HG02678 (cell line): ENCODE data around the gene PBX1.
A peak's percentile ranks its signal among the peaks of the same experiment; 100 is the strongest.

Source experiments
- ATAC-seq: cut with Tn5 transposase; IDR thresholded peaks from one replicate; pipeline ENCODE4 v1.9.1; 2021; ENCODE audit warnings: mild to moderate bottlenecking, moderate library complexity; ENCODE audit not compliant: unreplicated experiment

PBX1 gene

DNA sequence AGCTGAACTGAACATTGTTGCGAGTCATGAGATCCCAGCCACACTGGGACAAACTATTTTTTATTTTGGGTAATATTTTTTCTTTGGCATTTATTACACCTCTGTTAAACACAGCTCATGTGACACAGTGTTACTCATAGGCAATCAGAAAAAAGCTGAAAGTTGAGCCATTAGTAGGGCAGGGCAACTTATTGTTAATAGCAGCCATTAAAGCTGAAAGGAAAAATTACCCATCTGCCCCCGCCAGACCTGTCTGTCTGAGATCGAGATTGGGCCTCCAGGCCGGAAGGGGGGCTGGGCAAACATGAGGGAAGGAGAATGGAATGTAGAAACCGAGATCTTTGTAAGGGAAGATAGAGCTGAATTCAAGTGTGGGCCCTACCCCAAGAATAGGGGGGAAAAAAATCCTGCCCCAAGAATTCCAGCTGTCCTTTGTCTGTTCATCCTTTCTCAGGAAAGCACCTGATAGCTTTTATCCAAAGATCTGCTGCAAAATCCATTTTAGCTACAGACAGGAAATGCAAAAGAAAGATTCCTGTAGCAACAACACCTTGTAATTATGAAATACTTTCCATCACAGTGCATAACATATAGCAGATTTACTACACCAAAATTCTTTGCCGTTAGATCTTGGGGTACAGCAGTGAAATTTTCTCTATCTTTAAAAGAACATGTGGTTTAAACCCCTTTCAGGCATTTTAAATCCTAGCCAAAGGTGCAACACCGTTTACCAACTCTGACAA lies 212.8 kb downstream of the PBX1 start:
- ATAC-seq: no peak

DNA sequence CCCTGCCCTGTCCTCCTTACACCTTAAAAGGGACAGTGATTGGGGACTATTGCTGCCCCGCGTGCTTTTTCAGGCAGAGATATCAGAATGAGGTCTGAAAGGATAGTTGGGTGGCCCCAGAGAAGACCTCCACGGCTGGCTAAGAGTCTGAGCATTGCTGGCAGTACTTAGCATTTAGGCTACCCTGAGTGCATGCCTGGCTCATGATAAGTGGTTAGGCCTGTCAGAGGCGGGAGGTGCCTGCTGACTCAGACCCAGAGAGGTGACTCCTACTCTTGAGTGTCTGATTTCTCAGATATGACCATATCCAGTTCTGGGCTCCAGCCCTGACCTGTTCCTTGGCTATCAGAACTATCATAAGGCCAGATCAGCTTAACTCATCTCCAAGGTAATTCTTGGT lies 213.7 kb downstream of the PBX1 start:
- peak; percentile 91 for ATAC-seq

DNA sequence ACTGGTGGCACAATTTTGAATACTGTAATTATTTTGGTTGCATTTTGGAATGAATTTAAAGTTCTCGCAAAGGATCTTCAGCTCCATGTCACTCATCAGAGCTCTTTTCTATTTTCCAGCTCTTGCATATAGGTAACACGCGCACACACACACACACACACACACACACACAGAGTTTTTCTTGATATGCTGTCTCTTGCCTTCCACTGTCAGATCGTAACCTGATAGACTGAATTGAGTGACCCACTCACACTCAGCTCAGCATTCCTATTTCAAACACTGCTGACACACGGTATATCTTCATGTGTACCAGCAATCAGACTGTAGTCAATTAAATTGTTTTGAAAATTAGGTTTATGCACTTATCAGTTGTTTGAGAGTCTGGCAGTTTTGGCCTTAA lies 214.1 kb downstream of the PBX1 start:
- no peak for ATAC-seq

DNA sequence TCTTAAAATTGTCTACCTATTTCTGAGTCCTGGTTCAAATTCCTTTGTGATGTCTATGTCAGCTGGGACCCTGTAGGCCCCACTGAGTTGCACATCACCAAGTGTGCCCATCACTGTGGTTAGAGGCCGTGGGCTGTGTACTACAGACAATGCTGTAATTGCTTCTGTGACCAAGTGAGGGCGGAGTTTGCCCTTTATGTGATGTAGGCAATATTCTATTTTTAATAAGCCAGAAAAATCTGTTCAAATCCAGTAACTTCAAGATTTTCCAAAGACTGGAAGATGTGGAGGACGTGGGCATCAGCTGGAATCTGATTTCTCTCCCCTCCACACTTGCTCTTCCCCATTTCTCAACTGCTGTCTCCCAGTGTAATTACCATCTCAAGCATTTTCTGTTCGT lies 215.4 kb downstream of the PBX1 start:
- no peak for ATAC-seq

DNA sequence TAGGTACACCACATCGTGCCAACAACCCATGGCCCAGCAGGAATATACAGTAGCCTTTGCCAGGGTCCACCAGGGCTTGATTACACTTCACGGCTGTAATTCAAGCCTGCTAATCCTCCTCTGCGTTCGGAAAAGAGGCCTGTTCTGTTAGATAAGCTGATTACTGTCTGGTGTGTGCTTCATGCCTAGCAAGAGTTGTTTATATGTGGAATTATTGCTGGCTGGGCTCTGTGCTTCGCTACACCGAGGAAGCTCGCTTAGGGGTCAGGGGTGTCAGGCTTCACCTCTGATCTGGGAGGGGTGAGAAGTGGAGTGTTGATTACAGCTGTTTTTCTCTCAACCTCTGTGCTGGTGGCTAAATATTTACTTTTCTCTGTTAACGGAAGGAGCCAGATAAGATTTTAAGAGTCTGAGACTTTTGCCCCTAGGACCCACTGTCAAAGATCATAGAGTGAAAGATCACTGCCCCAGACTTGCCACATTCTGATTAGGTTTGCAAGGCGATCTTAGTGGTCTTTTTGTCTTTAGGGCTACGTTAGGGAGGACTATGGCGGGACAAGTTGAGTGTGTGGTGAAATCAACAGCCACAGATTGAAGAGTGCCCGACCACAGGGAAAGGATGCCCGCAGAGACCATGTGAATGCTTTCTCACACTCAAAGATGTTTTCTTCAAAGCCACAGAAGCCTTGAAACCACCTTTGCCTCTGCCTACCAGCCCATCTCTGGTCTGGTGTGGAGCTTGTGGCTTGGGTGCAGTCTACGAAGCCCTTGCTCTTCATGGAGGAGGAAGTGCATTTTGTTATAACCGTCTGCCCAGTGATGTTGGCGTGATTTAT lies 216.1 kb downstream of the PBX1 start:
- no peak for ATAC-seq

DNA sequence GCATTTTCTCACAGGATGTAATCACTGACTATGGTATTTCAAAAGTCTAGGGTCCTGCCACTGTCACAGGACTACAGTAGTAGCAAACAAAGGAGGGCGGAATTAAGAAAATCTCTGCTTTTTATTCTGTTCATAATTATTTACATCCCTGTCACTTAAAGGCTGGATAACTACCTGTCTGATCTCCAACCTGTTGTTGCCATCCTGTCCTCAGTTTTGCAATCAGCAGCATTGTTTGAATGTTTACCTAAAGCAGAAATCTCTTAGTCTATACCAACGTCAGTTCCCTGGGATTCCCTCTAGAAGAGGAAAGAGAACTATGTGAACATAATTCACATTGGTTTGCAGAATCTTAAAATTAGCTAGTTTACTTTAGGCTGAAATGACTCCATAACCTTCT lies 218.5 kb downstream of the PBX1 start:
- ATAC-seq: no peak

DNA sequence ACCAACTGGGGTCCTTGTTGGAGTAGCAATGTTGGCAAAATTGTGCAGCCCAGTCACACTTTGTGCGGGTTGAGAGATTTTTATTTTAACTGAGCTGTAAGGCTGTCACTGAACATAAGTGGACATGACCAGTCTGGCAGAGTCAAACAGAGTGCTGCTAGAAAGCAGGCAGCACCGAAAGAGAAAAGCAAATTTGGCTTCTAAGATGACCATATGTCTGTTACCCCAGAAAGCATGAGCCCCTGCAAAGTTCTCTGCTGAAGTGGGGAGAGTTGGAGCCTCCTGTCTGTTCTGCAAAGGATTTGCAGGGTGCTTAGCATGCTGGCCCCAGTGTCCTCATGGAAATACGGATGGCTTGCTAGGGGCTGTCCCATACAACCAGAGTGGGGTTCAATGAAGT lies 220.4 kb downstream of the PBX1 start:
- ATAC-seq: no peak

DNA sequence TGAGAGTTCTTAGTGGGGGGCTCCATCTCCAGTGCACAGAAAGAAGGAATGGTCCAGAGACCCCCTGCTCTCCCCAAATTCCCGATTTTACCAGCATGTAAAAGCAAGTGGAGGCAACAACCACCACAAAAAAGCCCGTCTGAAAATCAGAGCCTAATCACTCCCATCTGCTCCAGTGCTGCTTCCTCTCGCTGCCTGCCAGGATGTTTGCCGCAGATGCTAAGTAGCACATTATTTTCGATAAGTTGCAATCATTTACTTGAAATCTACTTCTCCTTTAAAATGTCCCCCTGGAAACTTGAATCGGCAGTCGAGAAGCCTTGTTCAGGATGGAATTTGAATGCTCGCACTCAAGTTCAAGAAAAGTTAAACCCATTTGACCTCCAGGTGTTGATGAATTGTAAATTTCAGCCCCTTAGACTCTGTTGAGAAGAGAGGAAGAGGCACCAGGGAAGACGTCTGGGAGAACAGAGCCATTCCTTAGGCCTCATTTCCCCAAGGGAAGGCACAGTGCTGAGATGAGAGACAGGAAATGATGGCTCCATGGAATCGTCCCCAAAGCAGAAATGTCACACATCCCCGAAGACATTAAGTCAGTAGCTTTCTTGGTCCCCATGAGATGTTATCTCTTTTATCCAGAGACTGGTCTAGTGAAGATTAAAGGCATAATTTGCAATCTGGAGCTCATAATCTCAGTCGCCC lies 221.3 kb downstream of the PBX1 start:
- ATAC-seq: no peak

DNA sequence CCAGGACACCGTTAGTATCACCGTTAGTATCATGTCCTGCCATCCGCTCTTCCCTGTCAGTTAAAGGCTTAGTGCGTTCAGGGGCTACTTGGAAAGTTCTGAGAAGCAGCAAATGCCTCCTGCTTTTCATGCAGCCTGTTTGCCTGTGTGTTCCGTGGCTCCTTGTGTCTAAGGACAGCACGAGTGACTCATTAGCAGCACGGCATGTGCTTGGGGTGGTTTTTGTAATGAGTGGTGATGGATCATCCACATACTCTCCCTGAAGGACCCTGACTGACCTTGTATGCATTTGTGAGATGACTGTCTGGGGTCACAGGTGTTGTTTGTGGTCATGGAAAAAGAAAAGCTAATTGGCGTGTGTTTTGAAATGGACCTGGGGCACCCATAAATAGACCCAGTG lies 221.9 kb downstream of the PBX1 start:
- ATAC-seq: no peak

DNA sequence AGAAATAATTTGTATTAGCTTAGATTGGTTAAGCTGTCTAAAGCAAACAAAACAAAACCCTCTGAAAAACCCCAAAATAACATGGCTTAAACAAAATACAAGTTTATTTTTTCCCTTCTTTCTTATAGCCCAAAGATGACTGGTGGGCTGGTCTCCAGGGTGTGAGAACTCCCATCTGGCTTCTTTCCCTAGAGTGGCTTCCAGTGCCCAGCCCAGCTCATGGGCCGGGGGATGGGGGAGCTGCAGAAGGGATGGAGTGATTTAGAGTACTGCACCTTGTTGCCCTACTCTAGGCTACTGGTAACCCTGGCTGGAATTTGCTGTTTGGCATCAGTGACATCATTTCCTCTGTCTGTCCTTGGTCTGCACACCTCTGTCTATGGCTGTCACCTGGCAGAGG lies 223.0 kb downstream of the PBX1 start:
- no peak for ATAC-seq

DNA sequence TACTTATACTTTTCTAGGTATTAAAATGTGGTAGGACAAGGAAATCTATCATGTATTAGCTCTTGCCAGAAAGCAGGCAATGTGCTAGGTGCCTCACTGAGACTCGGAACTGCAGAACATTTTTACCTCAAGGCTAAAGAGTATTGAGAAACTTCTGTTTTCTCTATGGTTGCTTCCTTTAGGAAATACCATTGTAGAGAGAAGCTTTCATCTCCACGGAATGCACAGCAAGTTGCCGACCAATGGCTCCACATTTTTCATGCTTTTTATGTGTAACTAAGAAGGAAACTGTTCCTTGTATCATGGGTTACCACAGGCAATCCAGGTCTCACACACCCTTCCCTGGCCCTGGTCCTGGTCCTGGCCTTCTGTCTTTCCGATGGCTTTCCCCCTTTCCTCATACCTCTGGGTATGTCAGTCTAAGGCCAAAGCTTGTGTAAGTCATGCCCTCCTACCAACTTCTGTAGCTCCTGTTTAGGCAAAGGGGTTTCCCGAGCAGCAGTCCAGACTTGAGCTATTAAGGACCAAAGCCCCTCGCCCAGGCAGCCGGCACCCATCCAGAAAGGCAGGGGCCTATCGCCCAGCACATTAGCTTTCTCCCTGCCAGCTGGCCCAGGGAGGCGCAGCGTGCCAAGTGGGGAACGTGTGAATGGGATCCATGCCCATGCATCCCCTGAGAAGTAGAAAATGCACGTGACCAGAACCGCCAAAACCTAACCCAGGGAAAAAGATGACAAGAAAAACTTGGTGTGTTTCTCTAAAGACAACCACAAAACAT lies 225.0 kb downstream of the PBX1 start:
- ATAC-seq: no peak

DNA sequence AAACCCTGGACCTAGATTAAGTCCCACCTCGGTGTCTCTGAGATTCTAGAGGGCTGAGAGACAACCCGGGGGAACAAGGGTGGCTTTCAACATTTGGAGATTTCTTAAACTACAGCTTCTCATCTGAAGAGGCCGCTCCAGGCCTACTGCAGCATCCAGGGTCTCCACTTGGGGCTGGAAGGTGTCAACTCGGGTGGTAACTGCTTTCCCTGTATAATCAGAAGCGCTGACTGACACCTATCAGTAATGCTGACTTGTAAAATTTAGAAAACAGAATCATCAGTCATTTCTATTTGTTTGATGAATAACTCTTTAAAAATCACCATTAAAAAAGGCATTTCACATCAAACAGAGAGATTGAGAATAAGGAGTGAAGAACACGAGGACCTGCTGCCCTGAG lies 226.0 kb downstream of the PBX1 start:
- no peak for ATAC-seq

DNA sequence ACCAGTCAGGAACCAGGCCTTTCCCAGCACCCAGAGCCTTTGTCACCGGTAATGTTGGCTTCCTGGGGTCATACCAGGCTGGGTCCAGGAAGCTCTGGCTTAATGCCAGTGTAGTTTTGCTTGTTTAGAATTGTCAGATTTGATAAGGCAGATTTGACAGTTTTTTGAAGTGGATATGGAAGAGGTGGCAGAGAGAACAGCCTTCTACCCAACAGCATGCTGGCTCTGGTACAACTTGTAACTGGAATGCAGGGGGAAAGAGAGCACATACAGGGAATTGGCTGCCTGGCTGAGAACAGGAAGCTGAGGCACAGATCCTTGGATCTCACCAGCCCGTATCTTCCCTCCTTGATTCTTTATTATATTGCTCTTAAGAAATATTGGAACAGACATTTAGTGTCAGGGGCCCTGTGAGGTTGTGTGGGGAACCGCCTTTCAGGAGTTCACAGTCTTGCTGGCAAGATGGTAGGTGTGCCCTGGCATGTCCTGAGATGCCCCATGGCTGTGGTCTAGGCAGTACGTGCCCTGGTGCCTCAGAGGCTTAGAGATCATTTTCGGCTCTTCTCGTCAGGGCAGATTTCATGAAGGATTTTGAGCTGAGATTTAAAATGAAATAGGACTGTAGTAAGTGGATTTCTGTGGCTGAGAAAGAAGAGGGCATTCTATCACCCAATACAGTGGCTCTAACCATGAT lies 227.0 kb downstream of the PBX1 start:
- ATAC-seq: no peak

DNA sequence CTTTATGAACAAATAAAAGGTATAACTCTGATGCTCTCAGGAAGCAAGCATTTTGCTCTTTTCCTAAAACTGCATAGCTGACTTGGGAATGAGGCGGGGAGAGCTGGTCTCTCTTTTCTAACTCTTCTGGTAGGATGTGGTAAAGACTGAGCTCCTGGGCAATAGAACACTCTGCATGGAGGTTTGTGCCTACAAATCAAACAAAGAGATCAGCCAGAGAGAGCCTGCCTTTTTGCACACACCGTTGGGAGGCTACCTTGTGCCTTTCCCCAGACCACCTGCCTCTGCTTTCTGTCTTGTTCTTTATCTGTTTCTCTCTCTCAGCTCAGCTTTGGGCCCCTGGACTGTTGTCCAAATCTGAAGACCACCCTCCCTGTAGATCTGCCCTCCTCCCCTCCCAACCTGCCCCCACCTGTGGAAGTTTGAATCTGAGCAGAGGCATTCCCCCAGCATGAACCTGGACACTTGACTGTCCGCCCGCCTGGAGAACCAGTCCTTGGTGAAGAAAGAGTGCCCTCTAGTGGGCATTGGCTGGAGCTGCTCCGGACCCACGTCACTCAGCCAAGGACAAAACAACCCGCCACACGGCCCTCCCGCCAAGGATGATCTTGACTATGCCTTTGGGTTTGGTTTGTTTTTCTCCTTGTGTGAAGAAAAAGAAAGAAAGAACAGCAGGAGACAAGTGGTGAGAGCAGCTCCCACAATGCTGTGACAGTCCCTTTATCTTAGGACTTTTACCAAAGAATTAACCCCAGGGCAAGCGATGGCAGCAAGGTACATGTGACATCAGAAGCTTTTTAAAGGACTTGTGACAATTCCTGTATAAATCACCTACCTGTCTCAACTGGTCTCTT lies 228.2 kb downstream of the PBX1 start:
- peak; percentile 97 for ATAC-seq

DNA sequence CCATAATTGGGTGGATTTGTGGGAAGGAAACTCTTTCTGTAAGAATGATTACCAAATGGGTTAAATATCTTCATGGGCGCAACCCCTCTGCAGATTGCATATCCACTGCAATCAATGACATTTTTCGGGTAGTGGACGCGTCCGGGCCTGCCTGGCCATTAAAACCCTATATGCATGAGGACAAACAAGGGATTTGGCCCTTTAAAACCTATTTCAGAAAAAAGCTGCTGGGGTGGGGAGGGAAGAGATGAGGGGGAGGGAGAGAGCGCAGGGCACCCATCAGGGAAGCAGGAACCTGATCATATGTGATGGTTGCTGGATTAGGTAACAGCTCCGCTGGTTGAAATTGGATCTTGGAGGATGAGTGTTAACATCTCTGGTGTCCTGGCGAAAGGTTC lies 228.8 kb downstream of the PBX1 start:
- no peak for ATAC-seq

DNA sequence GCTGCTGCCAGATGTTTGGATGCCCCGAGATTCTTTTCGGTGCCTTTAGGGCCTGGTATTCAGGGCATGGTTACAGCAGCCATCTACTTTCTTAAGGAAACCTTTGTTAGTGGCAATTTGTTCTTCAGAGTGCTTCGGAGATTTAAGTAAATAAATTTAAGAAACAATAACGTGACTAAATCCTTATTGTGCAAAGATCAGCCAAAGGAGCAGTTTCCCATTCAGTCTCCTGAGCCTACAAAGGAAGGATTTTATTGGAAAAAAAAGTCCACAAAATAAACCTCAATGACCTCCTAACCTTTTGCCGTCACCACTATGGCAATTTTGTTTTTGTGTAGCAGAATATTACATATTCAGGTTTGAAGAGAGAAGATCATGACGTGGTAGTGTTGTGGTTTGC lies 231.1 kb downstream of the PBX1 start:
- no peak for ATAC-seq

DNA sequence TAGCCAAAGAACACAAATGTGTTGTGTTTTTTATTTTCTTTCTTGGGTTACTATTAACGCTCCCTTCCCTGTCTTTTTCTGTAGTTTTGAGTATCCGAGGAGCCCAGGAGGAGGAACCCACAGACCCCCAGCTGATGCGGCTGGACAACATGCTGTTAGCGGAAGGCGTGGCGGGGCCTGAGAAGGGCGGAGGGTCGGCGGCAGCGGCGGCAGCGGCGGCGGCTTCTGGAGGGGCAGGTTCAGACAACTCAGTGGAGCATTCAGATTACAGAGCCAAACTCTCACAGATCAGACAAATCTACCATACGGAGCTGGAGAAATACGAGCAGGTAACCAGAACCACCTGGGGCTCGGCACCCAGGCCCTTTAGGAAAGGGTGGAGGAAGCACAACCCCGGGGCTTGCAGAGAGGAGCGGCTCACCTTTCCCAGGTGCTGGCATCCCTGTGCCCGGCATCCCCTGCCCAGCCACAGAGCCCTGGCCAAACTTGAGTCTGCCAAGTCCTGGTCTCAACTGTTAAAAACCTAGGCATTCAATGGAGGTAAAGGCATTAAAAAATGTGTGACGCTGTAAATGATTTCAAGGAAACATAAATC lies 233.5 kb downstream of the PBX1 start:
- no peak for ATAC-seq

DNA sequence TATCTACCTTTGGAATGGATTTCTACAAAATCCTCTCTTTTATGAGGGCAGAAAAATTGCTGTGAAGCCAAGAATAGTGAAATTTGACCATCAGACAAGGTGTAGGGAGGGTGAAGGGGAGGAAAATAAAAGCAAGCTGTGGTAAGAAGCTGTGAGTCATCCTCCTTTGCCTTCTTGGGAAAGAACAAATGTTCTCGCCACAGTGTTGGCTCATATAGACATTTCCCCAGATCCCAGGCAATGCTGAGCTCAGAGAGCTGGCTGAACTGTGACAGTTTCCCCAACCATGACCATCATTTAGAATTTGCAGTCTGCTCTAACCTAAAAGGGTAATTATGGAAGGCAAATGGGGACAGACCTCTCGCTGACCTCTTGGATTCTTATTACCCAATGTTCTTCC lies 235.4 kb downstream of the PBX1 start:
- ATAC-seq: no peak

DNA sequence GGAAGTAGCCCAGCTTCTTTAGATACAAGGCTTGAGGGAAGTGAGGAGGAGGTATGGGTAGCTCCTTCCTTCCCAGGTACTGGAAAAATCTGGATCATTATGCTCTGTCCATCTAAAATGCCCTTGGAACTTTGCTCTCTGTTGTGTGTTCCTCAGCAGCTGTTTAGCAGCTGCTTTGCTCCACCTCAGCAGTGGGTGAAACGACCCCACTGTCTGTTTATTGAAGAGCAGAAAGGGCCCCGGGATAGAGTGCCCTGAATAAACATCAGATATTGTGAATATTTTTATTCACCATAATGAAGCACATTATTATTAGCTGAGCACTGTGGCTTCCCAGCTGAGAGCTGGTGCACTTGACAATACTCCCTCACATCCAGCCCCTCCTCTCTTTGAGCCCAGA lies 237.9 kb downstream of the PBX1 start:
- ATAC-seq: no peak
